K562 (cell line): Measurements from ENCODE around the gene ARMH3. TPM values are rescaled to one million over a fixed set of nuclear protein-coding genes. Genes with fewer than 3 reads are reported as not detected.

ENCODE experiments used
- ATAC-seq: fragments of 200-7000 bp; cut with Tn5 transposase; 3 replicates; pipeline ENCODE4 v1.9.1; 2020; ENCODE audit warnings: moderate library complexity
- BruUV-seq: library from RNA; stranded (reverse); fragments of 400-500 nt; replicated peaks from 2 replicates; lab custom pipeline; 2021; lab: Mats Ljungman, UMichigan
- CTCF ChIA-PET: fragments of 300-600 bp; formaldehyde crosslinking; extraction: SDS; loops from one replicate; lab custom pipeline; 2021; ENCODE audit warnings: low intra/inter-chr PET ratio; lab: Yijun Ruan, JAX
- POLR2A ChIA-PET: fragments of 300-600, 350-650 bp; sonication (Branson Sonifier 250); formaldehyde crosslinking; extraction: SDS; loops from one replicate; lab custom pipeline; 2021; ENCODE audit warnings: antibody characterized with exemption, inconsistent platforms; lab: Yijun Ruan, JAX
- DNase-seq, 4 experiments: peaks; one replicate each; pipeline versions ENCODE4 v3.0.0 to v3.0.0-alpha.2; 2011 to 2018; ENCODE audit warnings: low spot score in 3 of 4, mixed read lengths in 3 of 4; ENCODE audit errors: extremely low read depth in 1 of 4
- FAIRE-seq: peaks from 2 replicates; lab custom pipeline; 2011; peaks lifted over from hg19 to GRCh38; lab: Jason Lieb, UNC
- H2AFZ ChIP-seq: 2 replicates; pipeline ENCODE4 v1.6.0; 2011; ENCODE audit warnings: low read depth, low read length, control low read depth, inconsistent platforms
- H3K27ac ChIP-seq: fragments of 200-600 bp; 3 replicates; pipeline ENCODE4 v1.8.0; 2011; ENCODE audit warnings: low read depth, mild to moderate bottlenecking, control low read depth, inconsistent platforms, low read length, moderate library complexity, mixed read lengths; ENCODE audit errors: extremely low read depth
- H3K27me3 ChIP-seq, 2 experiments: fragments of 300-600 bp in 1 of 2; 2 replicates in 1 of 2; 3 replicates in 1 of 2; pipeline versions ENCODE4 v1.6.0 to v1.8.0; 2011; ENCODE audit warnings: inconsistent platforms in 2 of 2, low read length in 2 of 2, mild to moderate bottlenecking in 1 of 2, mixed read lengths in 1 of 2, moderate library complexity in 1 of 2; ENCODE audit not compliant: control insufficient read depth in 2 of 2, insufficient read depth in 2 of 2
- H3K36me3 ChIP-seq: fragments of 300-600 bp; 3 replicates; pipeline ENCODE4 v1.8.0; 2011; ENCODE audit warnings: mild to moderate bottlenecking, low read length, inconsistent platforms; ENCODE audit not compliant: control insufficient read depth, insufficient read depth
- H3K4me1 ChIP-seq, 2 experiments: fragments of 200-600 bp in 1 of 2; replicated peaks in 1 of 2; 2 replicates in 1 of 2; 3 replicates in 1 of 2; pipeline versions ENCODE4 v1.5.1 to v1.8.0; 2011; ENCODE audit warnings: inconsistent platforms in 2 of 2, low read length in 2 of 2, mild to moderate bottlenecking in 1 of 2, mixed read lengths in 1 of 2, moderate library complexity in 1 of 2; ENCODE audit not compliant: control insufficient read depth in 2 of 2, insufficient read depth in 2 of 2
- H3K4me2 ChIP-seq: 2 replicates; pipeline ENCODE4 v1.6.1; 2011; ENCODE audit warnings: low read length, control low read depth, inconsistent platforms, mixed read lengths; ENCODE audit not compliant: insufficient read depth
- H3K4me3 ChIP-seq: fragments of 200-600 bp; sonication (generic), shearing (Covaris generic); 2 replicates; pipeline ENCODE4 v1.5.1; 2016; ENCODE audit warnings: control low read depth, inconsistent platforms
- H3K79me2 ChIP-seq: fragments of 200-600 bp; 3 replicates; pipeline ENCODE4 v1.8.0; 2011; ENCODE audit warnings: low read length, inconsistent platforms; ENCODE audit not compliant: control insufficient read depth, insufficient read depth
- H3K9ac ChIP-seq, 2 experiments: 2 replicates each; pipeline versions ENCODE4 v1.6.0 to v1.6.1; 2011; ENCODE audit warnings: low read depth in 2 of 2, low read length in 2 of 2, control low read depth in 1 of 2, inconsistent platforms in 1 of 2, mild to moderate bottlenecking in 1 of 2, mixed read lengths in 1 of 2; ENCODE audit not compliant: insufficient read depth in 1 of 2
- H3K9me1 ChIP-seq: one replicate; pipeline ENCODE4 v1.6.0; 2011; ENCODE audit warnings: inconsistent platforms, mild to moderate bottlenecking, low read length, moderate library complexity; ENCODE audit not compliant: control insufficient read depth, insufficient read depth
- H3K9me3 ChIP-seq: replicated peaks from 2 replicates; pipeline ENCODE4 v1.5.1; 2011; ENCODE audit warnings: low read depth, low read length, inconsistent platforms; ENCODE audit not compliant: control insufficient read depth, insufficient read depth
- H4K20me1 ChIP-seq: replicated peaks from 2 replicates; pipeline ENCODE4 v1.6.1; 2011; ENCODE audit warnings: low read length, inconsistent platforms, mixed read lengths; ENCODE audit not compliant: control insufficient read depth, insufficient read depth
- C11orf30 ChIP-seq: fragments of 450-650 bp; IDR thresholded peaks from 2 replicates; pipeline ENCODE4 v1.6.1; 2016; ENCODE audit warnings: low read depth, mild to moderate bottlenecking
- CBFA2T2 ChIP-seq: fragments of 450-650 bp; conservative IDR thresholded peaks from 2 replicates; pipeline ENCODE4 v1.6.1; 2017; ENCODE audit warnings: mild to moderate bottlenecking
- CHD4 ChIP-seq: fragments of 200-600 bp; sonication (generic); IDR thresholded peaks from 3 replicates; pipeline ENCODE4 v1.6.1; 2012; ENCODE audit warnings: low read depth, mild to moderate bottlenecking, mixed read lengths, low read length, inconsistent platforms; ENCODE audit not compliant: insufficient read depth, insufficient replicate concordance, poor library complexity, severe bottlenecking
- DPF2 ChIP-seq: fragments of 450-650 bp; IDR thresholded peaks from 2 replicates; pipeline ENCODE4 v1.6.1; 2016
- FOXM1 ChIP-seq, 2 experiments: fragments of 450-650 bp in 1 of 2; sonication (generic) in 1 of 2; formaldehyde crosslinking in 1 of 2; IDR thresholded peaks; 2 replicates each; pipeline versions ENCODE4 v1.6.1 to v1.9.0; 2017 to 2022; ENCODE audit warnings: low read depth in 2 of 2, mild to moderate bottlenecking in 2 of 2, missing genetic modification reagents in 1 of 2, moderate library complexity in 1 of 2
- KAT2B ChIP-seq: IDR thresholded peaks from one replicate; pipeline ENCODE4 v1.6.1; 2012; ENCODE audit warnings: low read depth, mild to moderate bottlenecking, control low read depth, inconsistent platforms, low read length, moderate library complexity
- KAT7 ChIP-seq: sonication (generic); formaldehyde crosslinking; IDR thresholded peaks from 2 replicates; pipeline ENCODE4 v1.8.0; 2022; ENCODE audit warnings: missing genetic modification reagents, mild to moderate bottlenecking, borderline replicate concordance
- MIER1 ChIP-seq: fragments of 450-650 bp; IDR thresholded peaks from 2 replicates; pipeline ENCODE4 v1.6.1; 2016; ENCODE audit warnings: antibody characterized with exemption, mild to moderate bottlenecking, low read depth
- POLR2H ChIP-seq: IDR thresholded peaks from 2 replicates; pipeline ENCODE4 v1.6.1; 2016; ENCODE audit warnings: missing genetic modification characterization, low read depth, mild to moderate bottlenecking, control low read depth, missing compliant biosample characterization, moderate library complexity
- ZBTB12 ChIP-seq: fragments of 250-450 bp; sonication (Bioruptor Pico); IDR thresholded peaks from 2 replicates; pipeline ENCODE4 v1.4.0; 2020
- ZNF175 ChIP-seq: fragments of 200-800 bp; sonication (Bioruptor generic); IDR thresholded peaks from 2 replicates; pipeline ENCODE4 v1.6.1; 2016; ENCODE audit warnings: low read depth, mild to moderate bottlenecking, missing genetic modification characterization, missing compliant biosample characterization
- ZNF449 ChIP-seq: fragments of 250-450 bp; sonication (Bioruptor Pico); IDR thresholded peaks from 2 replicates; pipeline ENCODE4 v1.8.0; 2022; ENCODE audit warnings: moderate library complexity, mild to moderate bottlenecking, inconsistent platforms
- ZNF583 ChIP-seq: fragments of 250-450 bp; sonication (Bioruptor Pico); IDR thresholded peaks from 2 replicates; pipeline ENCODE4 v1.4.0; 2020
- WGBS: fragments of 100-300 bp; shearing (Covaris generic); methylation state at CpG from one replicate; pipeline ENCODE4 v1.1.6; 2016; ENCODE audit warnings: low coverage, mixed read lengths; ENCODE audit not compliant: insufficient coverage; ENCODE audit errors: missing lambda C conversion rate; 5-methylcytosine and 5-hydroxymethylcytosine counted together
- in situ Hi-C: fragments of 300-500 bp; cut with MboI; formaldehyde crosslinking; loops from 4 replicates; pipeline ENCODE4 v1.15.0; 2018; ENCODE audit warnings: inconsistent platforms, mixed read lengths
- intact Hi-C: fragments of 100-400 bp; cut with micrococcal nuclease; formaldehyde crosslinking; loops from 2 replicates; pipeline ENCODE4 v1.14.2; 2022
- polyA plus RNA-seq, 8 experiments: library from polyadenylated mRNA; depleted of rRNA in 4 of 8; stranded (reverse) in 5 of 8; unstranded in 3 of 8; fragments of >200 nt; fragmentation: Nextera tagmentation in 2 of 8; fragmentation: Illumina TruSeq in 1 of 8; extraction: Ambion mirVana in 2 of 8; extraction: Trizol in 1 of 8; gene quantifications; 2 replicates each; pipeline versions ENCODE4 v1.2.1 to v1.2.3, GENCODE V29; 2011 to 2014; ENCODE audit warnings: inconsistent platforms in 1 of 8, missing spikeins in 1 of 8
- total RNA-seq, 7 experiments: library from RNA; depleted of rRNA in 6 of 7; stranded (reverse); fragments of >200 nt in 6 of 7; fragmentation: Illumina TruSeq in 2 of 7; extraction: Trizol in 2 of 7; gene quantifications; 2 replicates each; pipeline versions ENCODE4 v1.2.1 to v1.2.3, GENCODE V29; 2011 to 2021; ENCODE audit warnings: low replicate concordance in 1 of 7

The ARMH3 gene
- total and polyA plus RNA-seq, 9 of the 15 experiments (the other 6 are each of a cell fraction or from before 2014, with no cell fraction given): 0.29 to 0.73 TPM; not detected in 7

- TF ChIP-seq ZNF583 (CRISPR knock-in tag): no peak
- no peak for TF ChIP-seq ZNF175 (CRISPR knock-in tag)
- TF ChIP-seq POLR2H: no peak
Measured at GRCh38 chr10:101848894-101849351, 207.1 kb downstream of the ARMH3 start (continued).

GRCh38 chr10:101848408-101848807 is 207.6 kb downstream of the ARMH3 start:
- WGBS: no CpG with 5 or more reads among the region's 4 CpGs
- POLR2A ChIA-PET: no interaction called here
- Histone ChIP-seq H3K9me3 (no peaks in the 10 kb centered on the region), H2AFZ (no peak overlapping the region), H3K9me1 (no peaks in the 10 kb centered on the region), H3K4me2 (no peak overlapping the region), H3K4me3 (no peak overlapping the region), H4K20me1 (no peaks in the 10 kb centered on the region), H3K4me1 (no peaks in the 10 kb centered on the region), H3K9ac (no peak overlapping the region), H3K36me3 (no peaks in the 10 kb centered on the region), H3K79me2 (no peaks in the 10 kb centered on the region), H3K27ac (no peak overlapping the region), H3K27me3 (no peaks in the 10 kb centered on the region)
- ATAC-seq: no peak
- TF ChIP-seq FOXM1 (IDR thresholded peaks at IDR 0.05; ENCODE audit: low read depth): no peak
- TF ChIP-seq FOXM1 (CRISPR knock-in tag; IDR thresholded peaks at IDR 0.05; ENCODE audit: low read depth): no peak
- no peak for TF ChIP-seq C11orf30
- TF ChIP-seq CBFA2T2: no peak
- TF ChIP-seq CHD4: no peak
- no peak for TF ChIP-seq KAT7 (CRISPR knock-in tag)
- no peak for TF ChIP-seq ZBTB12 (CRISPR knock-in tag)
- no peak for TF ChIP-seq ZNF449
- no peak for TF ChIP-seq DPF2
- no peak for TF ChIP-seq MIER1
- no peak for TF ChIP-seq KAT2B
- no peak for DNase-seq
- in situ Hi-C loops (loop anchor here (25.0 kb wide), 4 partner anchors 514 to 764 kb away; partner anchors contain the start of genes ACTR1A, CUEDC2 and SUFU), intact Hi-C loops (loop anchor here (10.0 kb wide), 1 partner anchor 266 kb away; no protein-coding TSS in a partner anchor)
- no peak for FAIRE-seq
- BruUV-seq: no TSS peak
- CTCF ChIA-PET: no interaction called here
